ENCODE measurements around the gene FBXL17. TPM values are rescaled to one million over a fixed set of nuclear protein-coding genes. Genes with fewer than 3 reads are reported as not detected.

FBXL17 gene
- total and polyA plus RNA-seq, 9 of the 15 experiments (the other 6 are each of a cell fraction or from before 2014, with no cell fraction given): 0.32 to 5.4 (median 1.8) TPM

GRCh38 chr5:107979900-107980299 lies 402.0 kb downstream of the FBXL17 start:
- intact Hi-C loops (cut with micrococcal nuclease): no loop called here
- Histone ChIP-seq H3K4me3 (no peak overlapping the region), H3K9me1 (ENCODE audit: control insufficient read depth, insufficient read depth, low read length) (no peaks in the 10 kb centered on the region), H3K27me3 (ENCODE audit: control insufficient read depth in 2 of 2, insufficient read depth in 2 of 2, low read length in 2 of 2) (no peaks in the 10 kb centered on the region), H4K20me1 (replicated peaks; ENCODE audit: control insufficient read depth, insufficient read depth, low read length) (no peaks in the 10 kb centered on the region), H3K36me3 (ENCODE audit: control insufficient read depth, insufficient read depth, low read length) (no peaks in the 10 kb centered on the region), H3K9me3 (replicated peaks; ENCODE audit: control insufficient read depth, insufficient read depth, low read depth, low read length) (no peaks in the 10 kb centered on the region), H3K4me1 (replicated peaks in 1 of 2; ENCODE audit: control insufficient read depth in 2 of 2, insufficient read depth in 2 of 2, low read length in 2 of 2) (no peaks in the 10 kb centered on the region), H2AFZ (ENCODE audit: low read depth, low read length) (no peak overlapping the region), H3K4me2 (ENCODE audit: insufficient read depth, low read length) (no peak overlapping the region), H3K27ac (ENCODE audit: extremely low read depth, low read depth, low read length) (no peak overlapping the region), H3K79me2 (ENCODE audit: control insufficient read depth, insufficient read depth, low read length) (no peaks in the 10 kb centered on the region), H3K9ac (ENCODE audit: insufficient read depth in 1 of 2, low read depth in 2 of 2, low read length in 2 of 2) (no peak overlapping the region)
- no peak for DNase-seq (ENCODE audit: extremely low read depth in 1 of 4, low spot score in 3 of 4)
- in situ Hi-C loops (cut with MboI): no loop called here
- ChIA-PET POLR2A (interaction anchor here (1.4 kb wide), 1 partner anchor 11 kb away, joined by 5 read pairs; no protein-coding TSS in a partner anchor), CTCF (ENCODE audit: low intra/inter-chr PET ratio) (no interaction called here)
- ATAC-seq: no peak
- FAIRE-seq: no peak
- 3% methylated on average over 2 of the region's 2 CpGs for WGBS (ENCODE audit: insufficient coverage, low coverage, missing lambda C conversion rate)
- no TSS peak for BruUV-seq (replicated peaks)
- TF ChIP-seq, protein P1, sequence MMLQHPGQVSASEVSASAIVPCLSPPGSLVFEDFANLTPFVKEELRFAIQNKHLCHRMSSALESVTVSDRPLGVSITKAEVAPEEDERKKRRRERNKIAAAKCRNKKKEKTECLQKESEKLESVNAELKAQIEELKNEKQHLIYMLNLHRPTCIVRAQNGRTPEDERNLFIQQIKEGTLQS (IDR thresholded peaks at IDR 0.05): no peak
- TF ChIP-seq, protein P1 (CRISPR knock-in tag; conservative IDR thresholded peaks at IDR 0.05): no peak
- TF ChIP-seq, protein P2, sequence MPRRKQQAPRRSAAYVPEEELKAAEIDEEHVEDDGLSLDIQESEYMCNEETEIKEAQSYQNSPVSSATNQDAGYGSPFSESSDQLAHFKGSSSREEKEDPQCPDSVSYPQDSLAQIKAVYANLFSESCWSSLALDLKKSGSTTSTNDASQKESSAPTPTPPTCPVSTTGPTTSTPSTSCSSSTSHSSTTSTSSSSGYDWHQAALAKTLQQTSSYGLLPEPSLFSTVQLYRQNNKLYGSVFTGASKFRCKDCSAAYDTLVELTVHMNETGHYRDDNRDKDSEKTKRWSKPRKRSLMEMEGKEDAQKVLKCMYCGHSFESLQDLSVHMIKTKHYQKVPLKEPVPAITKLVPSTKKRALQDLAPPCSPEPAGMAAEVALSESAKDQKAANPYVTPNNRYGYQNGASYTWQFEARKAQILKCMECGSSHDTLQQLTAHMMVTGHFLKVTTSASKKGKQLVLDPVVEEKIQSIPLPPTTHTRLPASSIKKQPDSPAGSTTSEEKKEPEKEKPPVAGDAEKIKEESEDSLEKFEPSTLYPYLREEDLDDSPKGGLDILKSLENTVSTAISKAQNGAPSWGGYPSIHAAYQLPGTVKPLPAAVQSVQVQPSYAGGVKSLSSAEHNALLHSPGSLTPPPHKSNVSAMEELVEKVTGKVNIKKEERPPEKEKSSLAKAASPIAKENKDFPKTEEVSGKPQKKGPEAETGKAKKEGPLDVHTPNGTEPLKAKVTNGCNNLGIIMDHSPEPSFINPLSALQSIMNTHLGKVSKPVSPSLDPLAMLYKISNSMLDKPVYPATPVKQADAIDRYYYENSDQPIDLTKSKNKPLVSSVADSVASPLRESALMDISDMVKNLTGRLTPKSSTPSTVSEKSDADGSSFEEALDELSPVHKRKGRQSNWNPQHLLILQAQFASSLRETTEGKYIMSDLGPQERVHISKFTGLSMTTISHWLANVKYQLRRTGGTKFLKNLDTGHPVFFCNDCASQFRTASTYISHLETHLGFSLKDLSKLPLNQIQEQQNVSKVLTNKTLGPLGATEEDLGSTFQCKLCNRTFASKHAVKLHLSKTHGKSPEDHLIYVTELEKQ (CRISPR knock-in tag; IDR thresholded peaks at IDR 0.05): no peak
- TF ChIP-seq, protein P3, sequence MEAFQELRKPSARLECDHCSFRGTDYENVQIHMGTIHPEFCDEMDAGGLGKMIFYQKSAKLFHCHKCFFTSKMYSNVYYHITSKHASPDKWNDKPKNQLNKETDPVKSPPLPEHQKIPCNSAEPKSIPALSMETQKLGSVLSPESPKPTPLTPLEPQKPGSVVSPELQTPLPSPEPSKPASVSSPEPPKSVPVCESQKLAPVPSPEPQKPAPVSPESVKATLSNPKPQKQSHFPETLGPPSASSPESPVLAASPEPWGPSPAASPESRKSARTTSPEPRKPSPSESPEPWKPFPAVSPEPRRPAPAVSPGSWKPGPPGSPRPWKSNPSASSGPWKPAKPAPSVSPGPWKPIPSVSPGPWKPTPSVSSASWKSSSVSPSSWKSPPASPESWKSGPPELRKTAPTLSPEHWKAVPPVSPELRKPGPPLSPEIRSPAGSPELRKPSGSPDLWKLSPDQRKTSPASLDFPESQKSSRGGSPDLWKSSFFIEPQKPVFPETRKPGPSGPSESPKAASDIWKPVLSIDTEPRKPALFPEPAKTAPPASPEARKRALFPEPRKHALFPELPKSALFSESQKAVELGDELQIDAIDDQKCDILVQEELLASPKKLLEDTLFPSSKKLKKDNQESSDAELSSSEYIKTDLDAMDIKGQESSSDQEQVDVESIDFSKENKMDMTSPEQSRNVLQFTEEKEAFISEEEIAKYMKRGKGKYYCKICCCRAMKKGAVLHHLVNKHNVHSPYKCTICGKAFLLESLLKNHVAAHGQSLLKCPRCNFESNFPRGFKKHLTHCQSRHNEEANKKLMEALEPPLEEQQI (IDR thresholded peaks at IDR 0.05): no peak
- TF ChIP-seq, protein P4, sequence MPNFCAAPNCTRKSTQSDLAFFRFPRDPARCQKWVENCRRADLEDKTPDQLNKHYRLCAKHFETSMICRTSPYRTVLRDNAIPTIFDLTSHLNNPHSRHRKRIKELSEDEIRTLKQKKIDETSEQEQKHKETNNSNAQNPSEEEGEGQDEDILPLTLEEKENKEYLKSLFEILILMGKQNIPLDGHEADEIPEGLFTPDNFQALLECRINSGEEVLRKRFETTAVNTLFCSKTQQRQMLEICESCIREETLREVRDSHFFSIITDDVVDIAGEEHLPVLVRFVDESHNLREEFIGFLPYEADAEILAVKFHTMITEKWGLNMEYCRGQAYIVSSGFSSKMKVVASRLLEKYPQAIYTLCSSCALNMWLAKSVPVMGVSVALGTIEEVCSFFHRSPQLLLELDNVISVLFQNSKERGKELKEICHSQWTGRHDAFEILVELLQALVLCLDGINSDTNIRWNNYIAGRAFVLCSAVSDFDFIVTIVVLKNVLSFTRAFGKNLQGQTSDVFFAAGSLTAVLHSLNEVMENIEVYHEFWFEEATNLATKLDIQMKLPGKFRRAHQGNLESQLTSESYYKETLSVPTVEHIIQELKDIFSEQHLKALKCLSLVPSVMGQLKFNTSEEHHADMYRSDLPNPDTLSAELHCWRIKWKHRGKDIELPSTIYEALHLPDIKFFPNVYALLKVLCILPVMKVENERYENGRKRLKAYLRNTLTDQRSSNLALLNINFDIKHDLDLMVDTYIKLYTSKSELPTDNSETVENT (CRISPR knock-in tag; IDR thresholded peaks at IDR 0.05): no peak
- no peak for TF ChIP-seq L3MBTL2 (IDR thresholded peaks at IDR 0.05)

Data from K562 (cell line).